Kidney (tissue), 22 donors: ENCODE data around the gene EDEM1. TPM values are rescaled to one million over a fixed set of nuclear protein-coding genes. Genes with fewer than 3 reads are reported as not detected.
A peak's percentile ranks its signal among the peaks of the same experiment; 100 is the strongest.

Source experiments
- DNase-seq, 5 donors: peaks; one replicate each; pipeline ENCODE4 v3.0.0-alpha.2; 2013 to 2020
- FAIRE-seq: peaks from 2 replicates; lab custom pipeline; 2012; peaks lifted over from hg19 to GRCh38; lab: Jason Lieb, UNC
- H3K27ac ChIP-seq, 2 donors: one replicate each; pipeline ENCODE4 v1.7.0; 2013; ENCODE audit warnings: low read depth in 2 of 2, low read length in 2 of 2, inconsistent platforms in 1 of 2
- H3K27me3 ChIP-seq: one replicate; pipeline ENCODE4 v1.7.1; 2013; ENCODE audit warnings: low read length, inconsistent platforms; ENCODE audit not compliant: control insufficient read depth, insufficient read depth
- H3K36me3 ChIP-seq, 3 donors: one replicate each; pipeline versions ENCODE4 v1.7.0 to v1.7.1; 2013; ENCODE audit warnings: low read length in 3 of 3, control low read depth in 1 of 3, inconsistent platforms in 1 of 3; ENCODE audit not compliant: insufficient read depth in 3 of 3, control insufficient read depth in 2 of 3
- H3K4me1 ChIP-seq, 3 donors: one replicate each; pipeline versions ENCODE4 v1.7.0 to v1.7.1; 2013; ENCODE audit warnings: low read length in 3 of 3, inconsistent platforms in 1 of 3, low read depth in 1 of 3; ENCODE audit not compliant: control insufficient read depth in 2 of 3, insufficient read depth in 2 of 3
- H3K4me3 ChIP-seq, 3 donors: one replicate each; pipeline versions ENCODE4 v1.7.0 to v1.8.1; 2013; ENCODE audit warnings: low read length in 3 of 3, control low read depth in 1 of 3, inconsistent platforms in 1 of 3
- H3K9ac ChIP-seq, 3 donors: one replicate each; pipeline versions ENCODE4 v1.7.0 to v1.7.1; 2013; ENCODE audit warnings: low read length in 3 of 3, control low read depth in 1 of 3, inconsistent platforms in 1 of 3
- H3K9me3 ChIP-seq, 3 donors: one replicate each; pipeline versions ENCODE4 v1.7.0 to v1.7.1; 2013; ENCODE audit warnings: low read length in 3 of 3, control low read depth in 1 of 3, inconsistent platforms in 1 of 3; ENCODE audit not compliant: control insufficient read depth in 2 of 3, insufficient read depth in 1 of 3
- CTCF ChIP-seq: IDR thresholded peaks from 3 replicates; pipeline ENCODE4 v1.5.1; 2012; ENCODE audit warnings: mild to moderate bottlenecking, moderate library complexity, borderline replicate concordance; ENCODE audit not compliant: insufficient read depth; ENCODE audit errors: extremely low read depth
- intact Hi-C: fragments of 100-400 bp; cut with DNase I; formaldehyde crosslinking; loops from one replicate; pipeline ENCODE4 v1.11.1; 2022
- long read RNA-seq, 10 donors: library from polyadenylated mRNA in 1 of 10; unstranded in 1 of 10; transcript quantifications; one replicate each; pipeline ENCODE4 v2.0.0 and lab custom pipeline, GENCODE V29; 2021 to 2026
- polyA plus RNA-seq: library from polyadenylated mRNA; stranded (reverse); fragments of 350-450 nt; fragmentation: Illumina TruSeq; extraction: RNeasy Lipid Tissue Mini Kit (QIAGEN cat#74804); gene quantifications from one replicate; pipeline ENCODE4 v1.2.3, GENCODE V29; 2014; ENCODE audit warnings: low read depth, low replicate concordance; ENCODE audit not compliant: insufficient read depth
- total RNA-seq: library from RNA; stranded (reverse); fragmentation: NEBNext Ultra II Directional; extraction: Animal tissue kit (Norgen Biotek cat#: 25700); gene quantifications from one replicate; pipeline ENCODE4 v1.2.1, GENCODE V29; 2021
- donor health status: control.
- donor health status: control.
- donor health status: control.
- donor health status: control.
- donor health status: control.
- donor health status: DM: yes; HTN: yes; CAD: no.
- donor health status: Normal renal cell carcinoma (clear cell type).

The EDEM1 gene
- total RNA-seq (47.5 TPM), polyA plus RNA-seq (5.5 TPM)
- long read RNA-seq, donor 1, full-length matches to known transcripts, result 1 of 1 reads
- long read RNA-seq, donor 1, partial matches to known transcripts, result 0 of 1 reads
- long read RNA-seq, donor 1, other reads (novel, unspliced or antisense), result 0 of 1 reads
- long read RNA-seq, donor 2, result 0 reads
- long read RNA-seq, donor 3, full-length matches to known transcripts, result 1 of 1 reads
- long read RNA-seq, donor 3, partial matches to known transcripts, result 0 of 1 reads
- long read RNA-seq, donor 3, other reads (novel, unspliced or antisense), result 0 of 1 reads
- long read RNA-seq, donor 4, full-length matches to known transcripts, result 1 of 1 reads
- long read RNA-seq, donor 4, partial matches to known transcripts, result 0 of 1 reads
- long read RNA-seq, donor 4, other reads (novel, unspliced or antisense), result 0 of 1 reads
- long read RNA-seq, donor 5, result 0 reads
- long read RNA-seq, donor 6, result 0 reads
- long read RNA-seq, donor 7, full-length matches to known transcripts, result 15 of 27 reads
- long read RNA-seq, donor 7, partial matches to known transcripts, result 2 of 27 reads
- long read RNA-seq, donor 7, other reads (novel, unspliced or antisense), result 10 of 27 reads
- long read RNA-seq, donor 8, result 0 reads
- long read RNA-seq, donor 9, full-length matches to known transcripts, result 2 of 2 reads
- long read RNA-seq, donor 9, partial matches to known transcripts, result 0 of 2 reads
- long read RNA-seq, donor 9, other reads (novel, unspliced or antisense), result 0 of 2 reads
- long read RNA-seq, donor 10, result 0 reads

DNA sequence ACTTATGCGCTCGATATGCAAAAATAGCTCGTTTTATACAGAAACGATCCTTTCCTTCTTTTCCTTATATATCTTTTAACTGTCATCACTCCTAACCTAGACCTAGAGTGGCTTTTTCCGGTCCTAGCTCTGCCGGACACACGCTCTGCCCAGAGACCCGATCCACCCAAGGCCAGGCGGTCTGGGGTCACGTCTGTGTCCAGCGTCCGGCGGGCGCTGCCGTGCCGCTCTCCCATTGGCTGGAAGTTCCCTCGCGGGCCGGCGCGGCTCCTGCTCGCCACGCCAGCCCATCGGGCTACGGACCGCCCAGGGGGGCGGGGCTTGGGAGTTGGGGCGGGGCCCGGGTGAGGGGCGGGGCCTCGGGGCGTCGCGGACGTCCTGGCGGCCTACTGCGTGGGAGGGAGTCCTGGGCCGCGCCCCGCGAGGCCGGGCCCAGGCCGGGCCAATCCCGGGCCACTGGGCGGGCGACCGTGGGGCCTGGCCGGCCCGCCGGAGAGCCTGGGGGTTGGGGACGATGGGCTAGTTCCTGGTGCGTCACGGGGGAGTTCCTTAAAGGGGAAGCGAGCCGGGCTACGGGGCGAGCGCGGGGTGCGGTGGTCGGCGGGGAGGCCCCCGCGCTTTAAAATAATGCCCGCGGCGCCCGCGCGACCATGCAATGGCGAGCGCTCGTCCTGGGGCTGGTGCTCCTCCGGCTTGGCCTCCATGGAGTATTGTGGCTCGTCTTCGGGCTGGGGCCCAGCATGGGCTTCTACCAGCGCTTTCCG, at the start of gene EDEM1:
Gene EDEM1 (plus strand): TSS at position 552 of the 764 bp plus-strand sequence. CDS start 99 bp downstream, at position 651.
- Histone ChIP-seq H3K36me3 (no peaks in the 10 kb centered on the region), H3K4me3 (peak within 1 kb of the TSS; percentile 85 to 95 (median 90)), H3K9me3 (no peaks in the 10 kb centered on the region), H3K27me3 (no peaks in the 10 kb centered on the region), H3K4me1 (peaks cover 0 to 8% (median 4%) of the 10 kb centered on the region in 3 donors), H3K9ac (peak within 1 kb of the TSS; percentile 77 to 89 (median 79)), H3K27ac (peak within 1 kb of the TSS; percentile 87 to 94)
- TF ChIP-seq CTCF, result no peak
- no peak for FAIRE-seq
- peak; percentile 95 to 99 (median 98) for DNase-seq
- intact Hi-C loops, result no loop called here

- Histone ChIP-seq H3K4me1 (peaks cover 0 to 46% (median 28%) of the 10 kb centered on the region in 3 donors), H3K27ac (peak overlapping the region in 1 of 2 donors; percentile 33)
- intact Hi-C loops, result loop anchor here (10.0 kb wide), 1 partner anchor 56 kb away; no protein-coding TSS in a partner anchor
These were observed 49.1 kb upstream of the EDEM1 start for GRCh38 chr3:5138214-5138981.

More at GRCh38 chr3:5138214-5138981, 49.1 kb upstream of the EDEM1 start:
- Histone ChIP-seq H3K9me3 (no peaks in the 10 kb centered on the region), H3K36me3 (no peaks in the 10 kb centered on the region), H3K27me3 (no peaks in the 10 kb centered on the region), H3K4me3 (no peak overlapping the region), H3K9ac (no peak overlapping the region)
- peak in 1 of 5 donors; percentile 23 for DNase-seq
- no peak for TF ChIP-seq CTCF
- FAIRE-seq, result no peak
